Choroid plexus epithelial cell (primary cell): Measurements from ENCODE around the gene KCND3.

Source experiments
- DNase-seq: peaks from one replicate; pipeline ENCODE4 v3.0.0-alpha.2; 2010; ENCODE audit warnings: low read depth
- H3K4me3 ChIP-seq: 2 replicates; pipeline ENCODE4 v1.5.1; 2011; ENCODE audit warnings: low read depth, mild to moderate bottlenecking, control low read depth, low read length, moderate library complexity
- TF ChIP-seq, protein P1 (sequence below): conservative IDR thresholded peaks from 2 replicates; pipeline ENCODE4 v1.5.1; 2011; ENCODE audit warnings: low read depth, mild to moderate bottlenecking, control low read depth, inconsistent platforms, low read length, moderate library complexity

The KCND3 gene

GRCh38 chr1:111990026-111990877 is 784 bp upstream of the KCND3 start:
- no peak for DNase-seq
- H3K4me3 ChIP-seq: peak overlapping the region; percentile 36
- TF ChIP-seq, protein P1, sequence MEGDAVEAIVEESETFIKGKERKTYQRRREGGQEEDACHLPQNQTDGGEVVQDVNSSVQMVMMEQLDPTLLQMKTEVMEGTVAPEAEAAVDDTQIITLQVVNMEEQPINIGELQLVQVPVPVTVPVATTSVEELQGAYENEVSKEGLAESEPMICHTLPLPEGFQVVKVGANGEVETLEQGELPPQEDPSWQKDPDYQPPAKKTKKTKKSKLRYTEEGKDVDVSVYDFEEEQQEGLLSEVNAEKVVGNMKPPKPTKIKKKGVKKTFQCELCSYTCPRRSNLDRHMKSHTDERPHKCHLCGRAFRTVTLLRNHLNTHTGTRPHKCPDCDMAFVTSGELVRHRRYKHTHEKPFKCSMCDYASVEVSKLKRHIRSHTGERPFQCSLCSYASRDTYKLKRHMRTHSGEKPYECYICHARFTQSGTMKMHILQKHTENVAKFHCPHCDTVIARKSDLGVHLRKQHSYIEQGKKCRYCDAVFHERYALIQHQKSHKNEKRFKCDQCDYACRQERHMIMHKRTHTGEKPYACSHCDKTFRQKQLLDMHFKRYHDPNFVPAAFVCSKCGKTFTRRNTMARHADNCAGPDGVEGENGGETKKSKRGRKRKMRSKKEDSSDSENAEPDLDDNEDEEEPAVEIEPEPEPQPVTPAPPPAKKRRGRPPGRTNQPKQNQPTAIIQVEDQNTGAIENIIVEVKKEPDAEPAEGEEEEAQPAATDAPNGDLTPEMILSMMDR: no peak

DNA sequence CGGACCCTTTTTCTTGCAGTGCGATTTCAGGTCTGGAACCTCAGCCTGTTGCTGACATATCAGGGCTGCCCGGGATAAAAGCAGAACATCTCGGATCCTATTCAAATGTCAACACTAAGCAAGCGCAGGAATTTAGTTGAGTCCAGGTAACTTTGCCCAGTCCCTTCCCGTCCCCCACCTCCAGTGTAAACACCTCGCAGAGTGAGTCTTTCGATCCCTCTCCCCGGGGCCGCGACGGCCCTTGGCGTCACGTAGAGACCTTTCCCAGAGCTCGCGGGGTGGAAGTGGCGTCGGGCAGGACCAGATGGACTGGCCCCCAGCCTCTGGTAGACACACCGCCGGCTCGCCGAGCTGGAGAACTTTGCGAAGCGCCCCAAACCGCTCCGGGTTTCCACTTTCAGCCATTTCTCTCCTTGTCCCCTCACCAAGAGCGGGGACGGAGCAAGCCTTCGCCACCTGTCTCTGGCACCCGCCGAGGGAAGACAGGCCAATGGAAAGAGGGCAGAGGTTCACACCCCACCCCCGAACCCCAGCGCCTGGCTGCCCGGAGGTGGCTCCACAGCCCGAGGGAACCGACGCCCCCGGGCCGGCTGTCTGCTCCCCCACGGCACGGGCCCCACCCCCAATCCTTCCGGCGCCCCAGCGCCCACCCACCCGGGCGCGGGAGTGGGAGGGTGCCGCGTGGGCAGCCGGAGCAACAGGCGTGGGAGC is 570 bp downstream of the KCND3 start:
- H3K4me3 ChIP-seq: peak overlapping the region; percentile 22
- TF ChIP-seq, protein P1: no peak
- no peak for DNase-seq

DNA sequence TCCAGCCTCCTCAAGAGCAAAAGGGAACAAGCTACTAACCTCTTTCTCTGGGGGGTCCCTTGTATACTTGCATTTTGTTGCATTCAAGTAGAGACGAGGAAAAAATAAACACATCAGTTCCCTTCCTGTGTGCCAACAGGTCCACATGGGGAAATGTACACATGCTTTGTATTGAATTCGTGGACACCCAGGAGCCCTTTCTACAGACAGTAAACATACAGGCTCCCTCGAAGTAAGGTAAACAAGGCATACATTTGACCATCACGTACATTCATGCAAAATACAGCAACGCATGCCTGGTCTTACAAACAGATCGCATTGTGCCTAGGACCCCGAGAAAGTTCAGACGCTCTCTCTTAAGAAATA is 1.1 kb downstream of the KCND3 start:
- DNase-seq: no peak
- H3K4me3 ChIP-seq: no peak overlapping the region
- TF ChIP-seq, protein P1: no peak

DNA sequence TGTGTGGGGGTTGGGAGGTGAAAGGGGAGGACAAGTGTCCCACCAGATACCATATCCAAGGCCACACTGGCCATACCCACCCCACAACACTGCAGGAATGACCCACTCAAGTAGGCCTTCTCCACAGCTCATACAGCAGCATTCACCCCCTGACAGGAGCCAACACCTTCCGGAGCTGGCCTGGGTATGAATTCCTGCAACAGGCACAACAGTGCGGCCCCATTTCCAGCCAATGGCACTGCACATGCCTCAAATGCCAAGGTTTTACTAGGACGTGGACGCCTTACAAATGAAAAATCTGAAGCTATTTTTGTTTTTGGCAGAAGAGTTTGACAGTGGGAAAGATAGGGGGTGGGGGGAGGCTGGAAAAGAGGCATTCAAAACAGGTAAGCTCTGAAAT is 2.0 kb downstream of the KCND3 start:
- TF ChIP-seq, protein P1: no peak
- no peak overlapping the region for H3K4me3 ChIP-seq
- DNase-seq: no peak

- no peak for DNase-seq
- TF ChIP-seq, protein P1: no peak
- no peak overlapping the region for H3K4me3 ChIP-seq
These were observed 6.0 kb downstream of the KCND3 start for GRCh38 chr1:111983500-111983899.

DNA sequence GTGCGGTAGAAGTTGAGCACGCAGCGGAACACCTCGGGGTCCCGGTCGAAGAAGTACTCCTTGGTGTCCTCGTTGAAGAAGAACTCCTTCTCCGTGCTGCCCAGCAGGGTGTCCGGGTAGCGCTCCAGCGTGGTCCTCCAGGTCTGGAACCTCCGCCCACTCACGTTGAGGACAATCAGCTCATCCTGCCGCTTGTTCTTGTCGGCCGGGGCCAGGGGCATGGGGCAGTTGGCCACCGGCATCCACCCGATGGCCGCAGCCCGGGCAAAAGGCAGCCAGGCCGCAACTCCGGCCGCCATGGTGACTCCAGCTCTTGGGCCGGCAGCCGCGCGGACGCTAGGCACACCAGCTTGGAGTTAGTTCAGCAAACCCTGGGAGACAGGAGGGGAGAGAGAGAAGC is 7.0 kb downstream of the KCND3 start:
- no peak for DNase-seq
- TF ChIP-seq, protein P1: no peak

More for the DNA sequence above, 7.0 kb downstream of the KCND3 start:
- H3K4me3 ChIP-seq: no peak overlapping the region
